GM19324 (cell line): ENCODE measurements around the gene MAT2B.

Experiments used
- ATAC-seq: cut with Tn5 transposase; IDR thresholded peaks from one replicate; pipeline ENCODE4 v1.9.1; 2021; ENCODE audit warnings: mild to moderate bottlenecking, moderate library complexity; ENCODE audit not compliant: unreplicated experiment, low FRiP score

The MAT2B gene

DNA sequence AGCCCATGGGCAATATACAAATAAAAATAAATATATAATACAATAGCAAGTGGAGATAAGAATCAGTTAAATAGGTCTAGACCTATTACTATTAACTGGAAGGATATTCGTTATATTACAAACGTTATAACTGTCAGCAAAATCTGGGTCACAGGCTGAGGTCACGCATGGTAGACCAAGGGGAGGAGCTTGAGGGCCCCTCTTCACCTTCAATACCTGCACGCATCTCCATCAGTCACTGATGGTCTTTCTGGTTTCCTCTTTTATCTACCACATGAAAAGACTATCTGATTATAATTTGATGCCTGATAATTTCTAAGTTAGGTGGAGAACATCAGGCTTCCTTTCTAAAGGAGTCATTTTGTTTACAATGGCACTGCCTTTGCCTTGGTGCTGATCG, 43.2 kb downstream of the MAT2B start:
- no peak for ATAC-seq

DNA sequence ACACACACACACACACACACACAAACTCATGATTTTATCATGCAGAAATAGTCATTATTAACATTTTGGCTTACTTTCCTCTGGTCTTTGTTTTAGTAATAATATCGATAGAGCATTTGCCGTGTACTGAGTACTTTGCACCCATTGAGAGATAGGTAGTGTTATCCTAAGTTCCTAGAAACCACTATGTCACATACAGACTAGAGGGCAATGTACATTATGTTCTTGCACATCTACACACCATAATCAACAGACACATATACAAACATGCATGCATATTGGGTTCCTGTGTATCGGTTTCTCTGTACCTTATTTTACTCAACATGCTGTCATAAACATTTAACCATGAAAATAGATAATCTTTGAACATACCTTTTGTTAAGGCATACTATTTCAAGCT, 45.7 kb downstream of the MAT2B start:
- ATAC-seq = no peak

DNA sequence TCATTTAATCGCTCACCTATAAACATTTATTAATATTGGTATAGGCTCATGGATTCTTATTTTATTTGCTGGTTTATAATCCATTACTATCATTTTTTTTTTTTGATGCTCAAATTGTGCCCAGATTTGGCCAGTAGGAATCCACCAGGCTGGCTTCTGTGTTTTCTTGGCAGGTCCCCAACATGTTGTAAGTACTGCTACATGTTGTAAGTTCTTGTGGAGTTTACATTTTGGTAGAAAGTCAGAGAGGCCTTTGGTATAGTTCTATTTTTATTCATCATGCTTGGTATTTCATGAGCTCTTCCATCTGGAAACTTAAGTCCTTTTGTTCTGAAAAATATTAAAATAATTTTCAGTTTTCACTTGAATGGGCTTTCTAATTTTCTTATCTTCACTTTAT, 47.1 kb downstream of the MAT2B start:
- no peak for ATAC-seq

- ATAC-seq = no peak
Measured at GRCh38 chr5:163561339-163561738, 55.9 kb downstream of the MAT2B start.

DNA sequence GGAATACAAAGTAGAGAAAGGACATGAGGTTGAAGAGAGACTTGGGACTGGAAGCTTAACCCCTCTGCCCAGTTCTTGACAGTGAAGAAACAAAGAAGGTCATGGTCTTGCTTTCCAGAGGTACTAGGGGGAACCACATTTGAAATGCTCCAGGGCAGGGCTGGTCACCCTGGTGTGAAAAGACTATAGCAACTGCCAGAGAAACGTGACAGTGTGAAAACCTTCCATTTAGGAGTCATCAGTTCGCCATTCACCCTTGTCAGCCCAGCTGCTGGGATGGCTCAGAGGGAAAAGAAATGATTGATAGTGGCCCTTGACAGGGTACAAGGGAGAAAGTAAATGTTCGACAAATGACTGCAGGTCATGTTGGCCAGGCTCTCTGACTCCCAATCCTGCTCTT, 56.7 kb downstream of the MAT2B start:
- no peak for ATAC-seq

DNA sequence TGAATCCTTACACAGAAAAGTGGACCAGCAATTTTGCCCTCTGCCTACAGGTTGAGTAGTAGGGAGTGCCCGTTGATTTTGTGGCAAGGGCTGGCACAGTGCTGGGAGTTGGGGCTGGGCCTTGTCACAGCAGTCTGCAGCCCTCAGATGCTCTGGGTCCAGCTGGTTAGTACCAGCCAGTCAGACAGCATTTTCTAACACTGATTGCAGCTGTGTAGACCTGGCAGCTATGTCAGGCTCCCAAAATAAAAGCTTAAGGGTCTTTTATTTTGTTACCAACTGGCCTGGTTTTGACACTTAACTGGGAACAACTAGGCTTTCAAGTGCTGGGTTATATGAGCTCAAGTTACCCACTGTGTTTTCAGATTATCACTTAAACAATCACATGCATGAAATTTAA, 57.7 kb downstream of the MAT2B start:
- ATAC-seq = no peak

DNA sequence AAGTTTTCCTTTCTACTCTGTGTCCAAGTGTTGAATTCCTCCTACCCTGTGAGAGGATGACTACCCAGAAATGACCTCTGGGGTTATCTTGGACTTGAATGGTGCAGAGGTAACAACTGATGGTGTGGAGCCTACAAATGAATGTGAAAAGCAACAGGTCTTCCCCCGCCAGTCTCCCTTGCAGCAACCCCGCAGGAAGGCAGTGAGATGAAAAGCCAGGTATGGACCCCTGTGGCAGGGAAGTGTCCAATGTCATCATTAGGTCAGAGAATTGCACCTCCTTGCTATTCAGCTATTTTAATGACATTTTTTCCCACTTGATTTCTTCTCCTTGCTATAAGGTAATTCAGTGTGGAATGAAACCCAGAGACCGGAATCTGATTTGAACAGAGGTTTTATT, 58.5 kb downstream of the MAT2B start:
- no peak for ATAC-seq

DNA sequence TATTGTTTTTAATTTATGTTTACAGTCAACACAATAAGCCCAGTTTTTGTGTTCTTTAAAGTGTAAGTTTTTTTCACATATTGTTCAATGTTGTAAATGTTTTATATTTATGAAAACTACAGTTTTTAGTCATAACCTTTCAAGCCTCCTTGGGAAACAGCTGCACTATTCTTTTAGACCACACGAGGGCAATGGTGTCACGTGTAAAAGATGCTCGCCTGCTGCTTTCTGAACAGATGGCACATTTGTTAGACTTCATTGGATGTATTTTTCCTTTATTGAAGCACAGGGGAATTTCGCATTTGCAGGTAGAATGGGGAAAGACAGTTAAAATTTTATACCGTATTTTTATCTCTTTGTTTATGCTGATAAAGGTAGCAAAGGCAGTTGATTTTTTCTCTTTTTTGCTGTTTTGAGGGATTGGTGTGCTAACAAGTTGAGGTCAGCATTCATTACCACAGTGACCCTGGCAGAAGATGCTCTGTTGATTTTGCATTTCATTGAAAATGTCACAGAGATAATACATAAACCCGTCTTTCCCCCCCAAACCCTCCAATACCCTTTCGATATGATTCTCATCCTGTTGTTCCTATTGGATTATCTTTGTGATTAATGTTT, 59.0 kb downstream of the MAT2B start:
- peak; percentile 33 for ATAC-seq

DNA sequence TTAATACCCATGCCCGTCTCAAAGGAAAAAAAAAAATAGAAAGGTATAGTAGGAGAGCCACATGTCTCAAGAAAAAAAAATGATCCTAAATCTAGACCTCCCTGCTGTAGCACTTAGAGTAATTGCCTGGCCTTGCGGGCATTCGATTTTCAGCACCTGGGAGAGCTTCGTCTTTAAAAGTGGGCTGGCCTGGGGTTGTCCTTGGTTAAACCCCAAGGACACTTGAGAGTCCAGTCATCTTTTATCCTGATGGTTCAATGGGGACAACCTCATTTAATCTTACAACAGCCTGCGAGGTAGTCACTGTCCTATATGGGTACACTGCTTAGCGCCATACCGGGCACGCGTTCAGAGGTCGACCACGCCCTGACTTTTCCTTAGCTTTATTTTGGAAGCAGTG, 60.1 kb downstream of the MAT2B start:
- ATAC-seq = no peak

DNA sequence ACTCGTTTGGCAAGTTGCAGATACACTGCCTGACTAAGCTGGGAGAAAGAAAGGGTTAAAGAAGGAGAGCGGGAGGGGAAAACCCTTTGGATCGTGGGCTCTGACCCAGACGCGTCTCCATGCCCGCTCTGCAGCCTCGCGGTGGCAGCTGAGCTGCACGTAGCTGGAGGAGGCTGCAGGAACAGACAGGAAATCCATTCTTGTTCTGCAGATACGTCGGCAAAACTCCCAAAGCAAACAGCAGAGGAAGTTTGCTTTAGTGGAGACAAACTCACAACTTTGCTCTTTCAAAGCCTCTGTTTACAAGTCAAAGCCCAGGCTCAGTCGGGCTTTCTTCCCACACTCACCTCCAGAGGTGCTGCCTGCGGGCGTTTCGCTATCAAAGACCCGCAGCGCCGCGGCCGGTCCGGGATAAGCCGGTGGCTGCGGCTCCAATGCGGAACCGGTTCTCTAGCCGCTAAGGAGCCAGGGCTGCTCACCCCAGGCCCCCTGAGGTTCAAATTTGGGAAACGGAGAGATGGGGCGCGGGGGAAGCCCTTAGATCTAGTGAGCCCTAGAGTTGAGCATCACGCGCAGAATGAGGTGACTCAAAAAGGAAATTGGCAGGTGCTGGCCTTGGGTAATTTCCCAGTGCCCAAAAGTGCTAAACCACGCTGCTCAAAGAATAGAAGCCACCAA, 60.7 kb downstream of the MAT2B start:
- ATAC-seq = peak; percentile 67

- ATAC-seq = no peak
Measured at GRCh38 chr5:163566678-163567077, 61.3 kb downstream of the MAT2B start.

DNA sequence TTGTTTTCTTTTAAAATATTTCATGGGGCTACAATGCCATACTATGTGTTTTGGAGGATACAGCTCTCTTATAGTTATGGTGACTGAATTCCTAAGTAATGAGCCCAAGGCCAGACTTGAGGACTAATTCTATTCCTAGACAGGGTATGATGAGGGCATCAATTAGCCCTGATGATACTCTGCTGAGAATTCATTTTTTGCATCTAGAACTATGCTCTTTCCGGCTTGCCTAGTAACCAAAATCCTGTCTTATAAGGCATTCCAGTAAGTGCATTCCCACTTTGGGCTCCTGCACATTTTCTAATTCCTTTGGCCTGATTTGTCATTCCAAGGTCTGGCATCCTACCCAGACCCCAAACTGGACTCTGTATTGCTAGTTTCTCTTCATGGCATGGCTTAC, 62.4 kb downstream of the MAT2B start:
- ATAC-seq = no peak
